ENCODE data around the gene CFAP61.
A peak's percentile ranks its signal among the peaks of the same experiment; 100 is the strongest.

Gene CFAP61

DNA sequence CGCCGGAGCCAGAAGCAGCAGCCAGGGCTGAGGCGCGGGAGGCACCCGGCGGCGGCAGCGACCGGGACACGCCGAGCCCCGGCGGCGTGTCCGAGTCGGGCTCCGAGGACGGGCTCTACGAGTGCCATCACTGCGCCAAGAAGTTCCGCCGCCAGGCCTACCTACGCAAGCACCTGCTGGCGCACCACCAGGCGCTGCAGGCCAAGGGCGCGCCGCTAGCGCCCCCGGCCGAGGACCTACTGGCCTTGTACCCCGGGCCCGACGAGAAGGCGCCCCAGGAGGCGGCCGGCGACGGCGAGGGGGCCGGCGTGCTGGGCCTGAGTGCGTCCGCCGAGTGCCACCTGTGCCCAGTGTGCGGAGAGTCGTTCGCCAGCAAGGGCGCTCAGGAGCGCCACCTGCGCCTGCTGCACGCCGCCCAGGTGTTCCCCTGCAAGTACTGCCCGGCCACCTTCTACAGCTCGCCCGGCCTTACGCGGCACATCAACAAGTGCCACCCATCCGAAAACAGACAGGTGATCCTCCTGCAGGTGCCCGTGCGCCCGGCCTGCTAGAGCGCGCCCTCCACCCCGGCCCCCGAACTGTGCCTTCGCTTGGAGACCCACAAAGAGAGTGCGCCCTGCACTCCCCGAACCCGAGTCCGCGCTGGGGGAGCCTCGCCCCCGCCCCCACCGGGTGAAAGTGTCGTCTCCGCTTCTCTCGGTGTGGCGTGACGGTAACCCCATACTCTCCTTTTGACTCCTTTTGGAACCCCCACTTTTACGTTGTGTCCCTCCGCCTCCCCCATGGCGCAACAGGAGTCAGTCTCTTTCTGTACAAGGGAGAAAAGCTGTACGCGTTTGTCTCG, 317.1 kb downstream of the CFAP61 start:
- no peak for DNase-seq

DNA sequence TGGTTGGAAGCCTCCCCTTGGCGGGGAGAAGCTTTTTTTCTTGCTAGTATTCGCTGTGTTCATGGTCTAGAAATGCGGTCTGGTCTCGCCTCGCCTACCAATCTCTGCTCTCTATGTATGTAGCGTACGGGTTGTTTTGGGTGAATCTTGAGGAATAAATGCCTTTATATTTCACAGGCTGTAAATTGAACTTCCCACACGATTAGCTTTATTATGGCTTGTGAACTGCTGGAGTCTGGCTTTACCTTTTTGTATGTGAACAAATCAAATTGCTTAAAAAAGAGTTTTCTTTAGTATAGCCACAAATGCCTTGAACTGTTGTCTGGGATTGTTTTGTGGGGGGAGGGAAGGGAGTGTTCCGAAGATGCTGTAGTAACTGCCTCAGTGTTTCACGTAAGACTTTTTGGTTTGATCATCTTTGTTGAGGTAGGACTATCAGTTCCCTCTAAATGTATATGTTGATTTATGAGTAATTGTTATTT, 317.8 kb downstream of the CFAP61 start:
- DNase-seq: no peak

DNA sequence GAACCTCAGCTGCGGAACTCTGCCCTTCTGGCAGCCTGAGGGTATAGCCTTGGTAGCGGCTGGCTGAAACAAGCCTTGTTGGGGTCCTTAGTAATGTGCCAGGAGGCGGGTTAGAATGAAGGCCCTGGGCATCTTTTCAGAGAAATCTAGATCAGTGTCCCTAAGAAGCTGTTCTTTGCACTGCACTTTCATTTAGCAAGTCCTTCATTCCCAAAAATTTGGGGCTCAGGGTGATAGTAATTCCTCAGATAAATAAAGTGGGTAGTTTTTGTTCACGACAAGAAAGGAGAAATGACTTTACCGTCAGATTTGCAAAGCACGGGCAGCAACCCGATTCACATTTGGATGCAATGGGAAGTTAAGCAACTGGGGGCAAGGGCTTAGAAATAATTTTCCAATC, 318.8 kb downstream of the CFAP61 start:
- DNase-seq: no peak

DNA sequence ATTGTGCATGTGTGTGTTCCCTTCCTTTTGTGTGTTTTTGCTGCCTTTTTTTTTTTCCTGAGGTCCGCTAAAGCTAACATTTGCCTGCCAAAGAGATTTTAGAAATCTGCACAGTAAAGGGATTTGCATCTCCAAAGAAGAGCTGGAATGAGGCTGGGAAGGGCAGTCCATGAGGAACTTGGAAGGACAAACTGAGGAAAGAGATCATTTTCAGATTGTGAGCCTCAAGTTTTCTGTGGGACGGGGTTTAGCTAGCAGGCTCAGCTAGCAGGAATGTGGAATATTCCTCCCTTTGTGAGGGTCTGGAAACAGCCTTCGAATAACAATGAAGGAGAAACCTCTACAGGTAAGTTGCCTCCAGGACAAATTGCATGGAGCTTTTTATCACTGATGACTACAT, 319.3 kb downstream of the CFAP61 start:
- DNase-seq: no peak

DNA sequence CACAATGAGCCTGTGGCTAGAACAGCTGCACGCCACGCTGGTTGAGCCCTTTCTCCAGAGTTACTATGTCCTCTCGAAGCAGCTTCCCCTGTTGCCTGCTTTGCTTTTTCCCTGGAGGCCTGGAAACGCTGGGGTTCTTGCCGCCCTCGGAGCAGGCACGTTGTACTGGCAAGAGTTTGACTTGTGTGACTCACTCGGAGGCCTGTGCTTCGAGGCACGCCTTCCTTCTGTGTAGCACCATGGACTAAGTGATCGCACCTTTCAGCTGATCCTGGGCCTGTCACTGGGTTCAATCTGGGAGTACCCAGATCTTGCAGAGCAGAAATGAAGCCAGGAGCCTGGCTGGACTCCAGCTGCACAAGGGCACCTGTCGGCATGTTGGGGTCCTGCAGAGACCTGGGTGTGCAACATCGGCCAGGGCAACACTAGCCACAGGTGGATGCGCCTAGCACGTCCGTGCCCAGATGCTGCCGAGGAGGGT, 320.8 kb downstream of the CFAP61 start:
- DNase-seq: no peak

DNA sequence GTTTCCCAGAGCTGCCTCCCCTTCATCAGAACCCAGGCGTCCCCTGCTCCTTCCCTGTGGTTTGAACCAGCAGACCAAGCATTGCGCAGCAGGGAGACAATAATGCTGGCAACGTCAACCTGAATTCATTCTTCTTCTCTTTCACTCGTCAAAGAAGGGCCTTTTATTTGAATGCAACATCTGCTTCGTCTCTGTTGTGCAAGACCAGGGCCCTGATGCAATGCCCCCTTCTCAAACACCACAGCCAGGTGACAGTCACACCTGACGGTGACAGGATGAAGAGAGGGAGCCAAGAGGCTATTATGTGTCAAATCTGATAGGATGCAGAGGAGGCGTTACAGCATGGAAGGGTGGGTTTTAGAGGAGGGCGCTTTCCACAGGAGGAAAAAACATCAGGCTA, 323.5 kb downstream of the CFAP61 start:
- DNase-seq: no peak

DNA sequence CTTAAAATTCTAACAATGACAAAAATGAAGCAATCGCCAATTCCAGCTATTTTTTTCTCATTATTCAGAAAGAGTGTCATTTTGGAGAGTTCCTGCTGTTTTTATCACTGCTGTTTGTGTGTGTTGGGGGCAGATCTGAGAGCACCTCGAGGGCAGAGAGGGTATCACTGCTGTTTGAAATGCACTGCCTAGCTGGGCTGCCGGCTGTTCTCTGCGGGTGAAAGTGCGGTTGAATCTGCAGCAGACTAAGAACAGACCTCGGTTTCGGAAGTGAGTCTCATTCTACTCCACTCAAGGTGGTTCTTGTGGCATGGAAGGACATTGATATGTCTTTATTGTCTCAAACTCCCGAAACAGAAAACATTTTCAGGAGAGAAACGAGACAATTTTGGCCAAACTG, 333.9 kb downstream of the CFAP61 start:
- DNase-seq: no peak

DNA sequence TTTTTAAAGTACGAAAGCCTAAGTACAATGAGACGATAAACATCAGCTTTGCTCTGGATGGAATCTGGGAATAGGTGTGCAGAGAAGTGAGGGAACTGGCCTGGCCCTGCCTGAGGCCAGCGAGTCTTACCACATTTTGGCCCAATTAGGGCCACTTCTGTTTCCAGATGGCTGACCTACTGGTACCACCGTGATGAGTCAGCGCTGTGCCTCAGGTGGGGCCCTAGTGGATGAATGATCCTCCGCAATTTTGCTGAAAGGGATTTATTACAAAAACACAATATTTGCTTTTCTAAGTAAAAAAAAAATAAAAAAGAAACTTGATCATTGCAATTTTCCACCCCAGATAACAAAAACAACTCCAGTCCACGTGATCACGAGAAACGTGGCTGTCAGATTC, 338.1 kb downstream of the CFAP61 start:
- DNase-seq: no peak

DNA sequence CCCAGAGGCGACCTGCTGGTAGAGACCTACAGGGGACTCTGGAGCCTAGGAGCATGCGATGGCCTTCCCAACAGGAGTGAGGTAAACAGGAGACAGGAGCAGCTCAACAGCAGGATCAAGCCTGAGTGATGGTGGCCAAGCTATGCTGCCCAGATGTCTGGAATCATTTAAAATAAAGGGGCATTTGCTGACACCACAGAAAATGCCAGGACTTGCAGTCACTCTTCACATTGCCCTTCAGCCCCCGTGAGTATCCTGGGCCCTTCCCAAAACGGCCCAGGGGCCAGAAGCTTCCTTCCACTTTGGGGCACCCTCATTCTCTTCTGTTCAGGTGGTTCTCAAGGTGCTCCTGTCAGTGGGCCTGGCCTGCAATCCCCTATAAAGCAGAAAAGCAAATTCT, 338.8 kb downstream of the CFAP61 start:
- no peak for DNase-seq

DNA sequence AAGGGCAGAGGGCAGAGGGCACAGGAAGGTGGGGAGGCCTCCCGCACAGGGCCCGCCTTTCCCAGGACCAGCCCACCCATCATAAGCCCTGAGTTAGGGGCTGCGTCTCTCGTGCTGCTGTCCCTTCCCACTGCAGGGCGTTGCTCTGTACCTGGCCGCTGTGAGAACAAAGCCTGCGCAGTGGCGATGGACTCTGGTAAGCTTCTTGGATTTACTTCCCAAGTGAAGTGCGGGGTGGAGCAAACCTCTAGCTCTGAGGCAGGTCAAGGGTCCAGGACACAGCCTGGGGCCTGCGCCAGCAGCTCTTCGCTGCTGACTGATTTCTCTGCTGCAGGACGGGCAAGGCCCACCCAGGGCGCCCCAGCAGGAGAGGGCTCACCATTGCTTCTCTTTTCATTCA, 339.4 kb downstream of the CFAP61 start:
- DNase-seq: no peak

DNA sequence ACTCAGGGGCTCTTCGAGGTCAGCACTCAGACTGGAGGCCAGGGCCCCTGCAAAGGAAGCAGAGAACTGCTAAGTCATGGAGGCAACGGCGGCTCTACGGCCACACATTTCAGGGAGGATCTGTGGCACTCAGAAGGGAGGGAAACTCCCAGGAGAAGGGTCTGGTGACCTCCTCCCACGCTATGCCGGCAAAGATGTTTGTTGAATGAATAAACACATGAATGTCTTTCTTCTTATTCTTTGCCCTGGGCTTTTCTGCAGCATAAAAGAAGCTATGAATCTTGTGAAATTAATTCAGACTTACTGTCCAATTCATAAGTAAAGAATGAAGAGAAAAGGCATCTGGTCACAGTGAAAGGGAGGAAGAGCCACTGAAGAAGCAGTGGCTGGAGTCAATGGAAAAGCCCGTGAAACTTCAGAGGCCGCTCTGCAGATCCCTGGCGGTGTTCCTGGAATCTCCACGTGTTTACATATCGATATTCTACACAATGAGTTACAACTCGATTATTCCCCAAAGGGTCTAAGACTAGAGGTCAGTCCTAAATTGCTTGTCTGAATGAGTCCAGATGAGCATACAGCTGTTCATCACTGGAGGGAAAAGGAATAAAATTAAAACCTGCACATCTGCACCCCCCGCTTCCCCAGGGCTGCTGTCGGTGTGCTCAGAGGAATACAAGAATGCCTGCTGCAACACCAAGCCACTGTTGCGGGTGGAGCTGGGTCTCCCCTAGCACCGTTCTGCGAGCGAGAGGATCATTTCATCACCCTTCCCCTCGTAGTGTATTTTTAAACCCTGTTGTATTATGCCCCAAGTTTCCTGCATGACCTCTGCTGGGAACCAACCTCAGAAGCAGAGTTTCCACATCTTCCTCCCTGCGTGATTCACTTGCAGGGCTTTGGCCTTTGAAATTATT, 341.1 kb downstream of the CFAP61 start:
- DNase-seq: peak; percentile 14

DNA sequence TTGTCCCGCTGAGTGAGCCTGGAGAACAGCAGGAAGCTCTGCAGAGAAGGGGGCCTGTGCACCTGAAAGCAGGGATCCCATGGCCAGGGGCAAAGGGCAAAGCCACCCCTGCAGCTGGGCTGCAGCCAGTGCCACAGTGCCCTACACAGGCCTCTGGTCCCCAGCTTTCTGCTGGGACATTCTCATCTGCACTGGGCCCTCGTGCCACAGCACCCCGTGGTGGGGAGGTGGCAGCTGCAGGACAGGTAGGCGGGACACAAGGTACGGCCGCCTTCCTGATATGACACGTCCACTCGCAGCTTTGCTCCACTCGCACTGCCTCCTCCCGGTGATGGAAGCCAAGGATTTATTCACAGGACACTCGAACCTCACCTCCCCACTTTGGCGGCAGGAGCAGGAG, 342.8 kb downstream of the CFAP61 start:
- DNase-seq: no peak

DNA sequence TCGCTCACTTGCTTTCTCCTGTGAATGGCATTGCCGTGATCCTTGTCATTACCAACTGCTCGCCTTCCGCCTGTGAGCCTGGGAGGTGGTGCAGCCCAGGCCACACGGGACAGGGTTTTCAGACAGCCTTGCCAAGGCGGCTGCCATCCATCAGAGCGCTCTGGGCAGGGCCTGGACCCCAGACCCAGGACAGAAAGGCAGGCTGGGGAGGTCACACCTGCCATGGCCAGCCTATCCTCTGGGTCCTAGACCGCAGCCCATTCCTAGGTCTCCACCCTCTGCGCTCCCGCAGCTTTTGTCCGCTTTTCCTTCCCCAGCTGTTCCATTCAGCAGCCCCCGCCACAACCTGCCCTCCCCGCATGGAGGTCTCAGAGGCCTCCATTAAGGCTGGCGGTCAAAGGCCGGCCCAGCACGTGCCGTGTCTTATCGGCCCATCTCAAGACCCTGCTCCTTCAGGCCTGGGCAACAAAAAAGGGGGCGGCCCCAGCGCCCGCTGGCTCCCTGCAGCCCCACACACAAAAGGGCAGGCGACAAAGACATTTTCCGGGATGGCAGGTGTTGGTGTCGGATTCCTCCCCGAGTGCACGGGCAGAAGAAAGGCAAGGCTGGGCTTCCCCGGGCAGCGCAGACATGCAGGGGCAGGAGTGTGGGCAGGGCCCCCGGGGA, 343.7 kb downstream of the CFAP61 start:
- DNase-seq: no peak

DNA sequence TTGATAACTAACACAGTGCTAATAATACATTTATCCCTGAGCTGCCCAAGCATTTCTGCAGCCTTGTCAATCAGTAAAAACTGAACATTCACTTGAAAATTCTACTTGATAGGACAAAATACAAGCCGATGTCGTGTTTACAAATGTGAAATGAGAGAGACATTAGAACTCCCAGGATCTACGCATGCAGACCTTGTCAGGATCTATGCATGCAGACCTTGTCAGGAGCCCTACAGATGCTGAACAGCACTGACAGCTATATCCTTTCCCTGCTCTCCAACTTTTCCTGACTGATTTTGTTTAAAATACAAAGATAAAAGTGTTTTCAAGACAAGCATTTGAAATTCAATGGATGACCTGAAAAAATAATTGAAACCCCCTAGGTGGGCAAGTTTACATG, 344.5 kb downstream of the CFAP61 start:
- no peak for DNase-seq

DNA sequence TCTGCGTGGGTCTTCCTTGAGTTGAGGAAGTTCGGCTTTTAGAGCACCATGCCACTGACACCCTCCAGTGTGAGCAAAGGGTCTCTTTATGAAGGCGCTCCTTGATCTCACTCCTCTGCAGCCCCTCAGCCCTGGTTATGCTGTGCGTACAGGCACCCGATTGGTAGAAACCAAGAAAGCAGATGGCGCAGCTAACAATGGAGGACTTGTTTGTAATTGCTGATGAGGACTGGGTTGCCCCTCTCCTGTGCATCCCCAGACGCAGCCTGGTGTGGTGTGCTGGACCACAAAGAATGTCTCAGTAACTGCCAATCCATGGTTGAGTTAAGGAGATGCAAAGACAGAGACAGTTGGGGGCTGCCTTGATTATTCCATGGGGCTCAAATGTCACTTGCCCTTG, 345.8 kb downstream of the CFAP61 start:
- DNase-seq: no peak

DNA sequence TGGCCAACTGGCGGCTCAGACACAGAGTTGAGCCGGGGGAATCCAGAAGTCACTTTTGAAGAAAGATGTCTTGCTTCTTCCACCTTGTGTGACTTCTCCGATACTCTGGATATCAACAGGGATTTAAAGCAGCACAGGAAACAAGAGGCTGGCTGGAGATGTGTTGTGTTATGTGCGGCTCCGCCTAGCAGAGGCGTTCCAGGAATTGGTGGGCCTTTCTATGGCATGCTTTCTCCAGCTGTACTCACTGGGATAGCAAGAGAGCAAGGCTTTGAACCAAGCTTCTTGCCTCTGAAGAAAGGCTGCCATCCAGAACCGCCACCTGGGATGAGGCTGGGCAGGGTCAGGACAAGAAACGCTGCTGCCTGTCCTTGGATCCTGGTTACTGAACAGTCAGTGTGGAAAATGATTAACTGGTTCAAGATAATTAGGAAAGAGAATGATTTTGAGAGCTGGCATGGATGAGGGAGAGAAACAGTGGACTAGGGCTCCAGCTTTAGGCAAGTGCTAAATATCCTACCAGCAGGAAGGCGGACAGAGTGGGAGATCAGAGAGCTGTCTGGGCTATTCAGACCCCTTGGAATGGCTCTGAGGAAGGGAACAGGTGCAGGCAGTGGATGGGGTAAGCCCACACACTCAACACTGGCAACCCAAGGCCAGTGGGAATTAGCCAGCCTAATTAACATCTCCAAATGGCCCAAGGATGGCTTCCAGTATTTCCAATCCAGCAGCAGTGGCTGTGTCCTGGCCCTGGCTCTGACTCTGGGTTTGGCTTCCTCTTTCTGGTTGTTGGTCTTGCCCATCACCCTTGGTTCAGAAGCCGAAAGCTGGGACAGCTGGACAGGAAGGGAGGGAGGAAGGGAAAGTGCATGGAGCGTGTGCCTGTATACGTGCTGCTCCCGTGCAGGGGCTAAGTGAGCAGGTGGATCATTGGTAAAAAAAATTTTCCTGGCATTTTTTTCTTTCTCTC, 347.5 kb downstream of the CFAP61 start:
- no peak for DNase-seq

DNA sequence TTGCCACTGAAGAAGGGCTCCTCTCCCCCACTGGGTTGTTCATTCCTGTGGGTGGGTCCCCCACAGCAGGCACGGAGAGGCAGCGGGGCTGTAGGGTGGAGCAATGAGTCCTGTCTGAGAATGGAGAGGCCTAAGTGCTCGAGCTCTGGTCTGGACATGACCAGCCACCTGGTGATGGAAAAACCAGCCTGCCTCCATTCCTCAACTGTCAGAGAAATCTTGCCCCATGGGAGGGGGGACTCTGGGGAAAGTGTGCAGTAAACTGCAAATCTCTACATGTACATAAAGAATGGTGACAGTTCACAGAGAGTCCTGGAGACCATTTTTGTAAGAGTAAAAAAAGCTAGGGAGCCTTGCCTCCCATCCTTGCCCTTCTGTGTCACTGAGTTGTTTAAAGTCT, 349.7 kb downstream of the CFAP61 start:
- no peak for DNase-seq

DNA sequence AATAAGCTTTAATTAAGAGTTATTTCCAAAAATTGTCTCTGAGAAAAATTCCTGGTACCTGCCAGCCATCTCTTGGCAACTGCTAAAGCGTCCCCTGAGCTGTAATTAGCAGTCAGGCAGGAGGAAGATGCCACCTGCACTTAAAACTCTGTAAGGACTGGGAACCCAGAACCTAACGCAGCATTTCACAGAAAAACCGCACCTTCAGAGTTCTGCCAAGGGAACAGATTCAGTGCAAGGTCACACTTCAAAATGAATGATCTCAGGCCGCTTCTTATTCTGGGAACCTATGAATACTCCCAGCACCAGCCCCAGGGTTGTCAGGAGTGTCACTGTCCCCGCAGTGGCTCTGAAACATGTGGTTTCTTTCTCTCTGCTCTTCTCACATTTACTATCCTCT, 352.3 kb downstream of the CFAP61 start:
- no peak for DNase-seq

DNA sequence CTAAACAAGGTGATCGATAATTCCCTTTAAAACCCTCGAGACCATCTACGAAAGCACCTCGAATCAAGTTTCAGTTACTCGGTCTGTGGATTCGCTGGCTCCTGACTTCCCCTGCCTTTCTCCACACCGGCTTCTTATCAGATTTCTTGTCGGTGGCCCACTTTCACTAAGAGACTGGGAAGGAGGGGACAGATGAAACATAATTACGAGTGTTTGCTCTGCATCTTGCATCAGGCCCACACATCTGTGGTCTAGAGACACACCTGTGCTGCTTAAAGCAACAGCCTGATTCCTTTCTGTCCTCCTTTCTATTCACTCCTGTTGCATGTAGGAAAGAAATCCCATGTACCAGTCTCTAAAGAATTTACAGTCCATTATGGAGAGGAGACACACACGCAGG, 353.3 kb downstream of the CFAP61 start:
- no peak for DNase-seq

DNA sequence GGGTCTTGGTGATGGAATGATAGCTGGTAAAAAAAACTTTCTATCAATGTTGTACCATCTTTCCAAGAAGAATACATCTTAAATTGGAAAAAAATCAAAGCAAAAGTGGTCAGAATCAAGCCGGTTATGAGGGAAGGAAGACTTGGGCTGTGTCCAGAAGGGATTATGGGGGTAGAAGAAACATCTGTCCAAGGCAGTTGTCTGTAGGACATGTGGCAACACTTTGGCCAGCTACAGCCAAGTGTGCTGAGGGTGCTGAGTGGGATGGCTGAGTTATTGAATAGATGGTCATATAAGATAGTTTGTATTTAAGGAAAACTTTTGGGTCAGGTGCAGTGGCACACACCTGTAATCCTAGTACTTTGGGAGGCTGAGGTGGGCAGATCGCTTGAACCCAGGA, 354.0 kb downstream of the CFAP61 start:
- no peak for DNase-seq

DNA sequence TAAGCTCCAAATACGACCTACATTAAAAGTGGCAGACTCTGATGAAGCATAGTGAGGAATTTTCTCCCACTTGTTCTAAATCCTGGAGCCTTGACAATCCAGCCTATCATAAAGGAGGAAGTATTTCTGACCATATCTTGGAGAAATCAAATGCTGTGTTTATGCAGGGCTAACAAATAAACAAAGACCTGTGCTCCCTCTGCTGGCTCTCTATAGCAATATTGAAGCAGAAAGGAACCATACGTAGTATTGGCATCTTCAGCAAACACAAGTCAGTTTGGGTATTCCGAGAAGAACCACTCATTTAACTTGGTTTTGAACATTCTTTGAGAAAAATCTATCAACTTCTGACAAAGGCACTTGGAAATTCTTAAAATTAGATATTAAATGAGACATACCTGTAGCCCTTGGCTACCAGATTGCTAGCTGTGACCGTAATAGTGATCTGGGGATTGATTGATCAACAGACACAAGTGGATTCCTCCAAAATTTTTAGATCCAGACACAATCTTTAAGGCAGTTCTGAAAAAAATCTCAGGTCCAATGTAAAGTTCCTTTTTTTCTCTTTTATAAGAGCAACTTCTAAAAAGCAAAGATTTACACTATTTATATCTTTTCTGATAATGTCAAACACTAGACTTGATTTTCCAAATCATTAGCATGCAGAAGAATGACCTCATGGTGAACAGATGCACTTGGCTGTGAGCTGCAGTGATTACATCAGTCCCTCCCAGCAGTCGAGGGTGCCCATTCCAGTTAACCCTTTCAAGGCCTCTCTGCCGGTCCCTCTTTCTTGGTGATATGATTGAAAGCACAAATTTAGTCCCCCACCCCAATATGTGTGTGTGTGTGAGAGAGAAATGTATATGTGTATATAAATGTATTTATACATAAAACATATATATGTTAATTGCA, 355.8 kb downstream of the CFAP61 start:
- DNase-seq: no peak
